ENCODE results near the gene CUEDC1.

The CUEDC1 gene

DNA sequence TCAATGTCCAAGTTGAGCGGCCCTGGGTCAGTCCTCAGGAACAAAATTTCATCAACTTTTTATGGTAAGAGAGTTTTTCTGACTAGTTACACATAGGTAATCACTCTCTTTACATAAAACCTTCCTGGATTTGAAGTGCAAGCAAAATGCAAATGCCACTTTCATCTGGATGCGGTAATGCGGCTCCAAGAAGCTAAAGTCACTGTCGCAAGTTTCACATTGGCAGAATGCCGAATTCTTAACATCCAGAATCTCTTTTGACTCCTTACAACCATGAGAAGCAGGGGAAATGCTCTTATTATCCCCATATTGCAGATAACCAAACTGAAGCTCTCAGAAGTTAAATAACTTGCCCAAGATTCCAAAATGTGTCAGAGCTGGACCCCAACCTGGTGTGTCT lies 135.3 kb downstream of the CUEDC1 start:
- Histone ChIP-seq H3F3A (ENCODE audit: insufficient read depth, low read length) (no peaks in the 10 kb centered on the region), H3K4me1 (ENCODE audit: low read length) (no peaks in the 10 kb centered on the region), H3K36me3 (replicated peaks; ENCODE audit: insufficient read depth, low read length) (no peaks in the 10 kb centered on the region), H3K9me3 (replicated peaks; ENCODE audit: insufficient read depth, low read length) (no peaks in the 10 kb centered on the region), H3K4me3 (ENCODE audit: low read length) (no peak overlapping the region), H4K20me1 (ENCODE audit: insufficient read depth, low read length) (no peaks in the 10 kb centered on the region), H3K9ac (ENCODE audit: low read length) (no peak overlapping the region), H2AFZ (ENCODE audit: low read length) (no peak overlapping the region), H3K4me2 (ENCODE audit: low read depth, low read length) (no peak overlapping the region), H3K27me3 (replicated peaks; ENCODE audit: insufficient read depth, low read length) (no peaks in the 10 kb centered on the region), H3K27ac (ENCODE audit: low read length) (no peak overlapping the region), H3K9me2 (replicated peaks; ENCODE audit: insufficient read depth, low read length) (no peaks in the 10 kb centered on the region), H3K79me2 (ENCODE audit: low read length) (no peaks in the 10 kb centered on the region)
- TF ChIP-seq EZH2 (optimal IDR thresholded peaks at IDR 0.05; ENCODE audit: low read depth, low read length), result no peak
- TF ChIP-seq, protein P1, sequence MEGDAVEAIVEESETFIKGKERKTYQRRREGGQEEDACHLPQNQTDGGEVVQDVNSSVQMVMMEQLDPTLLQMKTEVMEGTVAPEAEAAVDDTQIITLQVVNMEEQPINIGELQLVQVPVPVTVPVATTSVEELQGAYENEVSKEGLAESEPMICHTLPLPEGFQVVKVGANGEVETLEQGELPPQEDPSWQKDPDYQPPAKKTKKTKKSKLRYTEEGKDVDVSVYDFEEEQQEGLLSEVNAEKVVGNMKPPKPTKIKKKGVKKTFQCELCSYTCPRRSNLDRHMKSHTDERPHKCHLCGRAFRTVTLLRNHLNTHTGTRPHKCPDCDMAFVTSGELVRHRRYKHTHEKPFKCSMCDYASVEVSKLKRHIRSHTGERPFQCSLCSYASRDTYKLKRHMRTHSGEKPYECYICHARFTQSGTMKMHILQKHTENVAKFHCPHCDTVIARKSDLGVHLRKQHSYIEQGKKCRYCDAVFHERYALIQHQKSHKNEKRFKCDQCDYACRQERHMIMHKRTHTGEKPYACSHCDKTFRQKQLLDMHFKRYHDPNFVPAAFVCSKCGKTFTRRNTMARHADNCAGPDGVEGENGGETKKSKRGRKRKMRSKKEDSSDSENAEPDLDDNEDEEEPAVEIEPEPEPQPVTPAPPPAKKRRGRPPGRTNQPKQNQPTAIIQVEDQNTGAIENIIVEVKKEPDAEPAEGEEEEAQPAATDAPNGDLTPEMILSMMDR (IDR thresholded peaks at IDR 0.05; ENCODE audit: low read length), result no peak
- TF ChIP-seq EZH2phosphoT487 (IDR thresholded peaks at IDR 0.05; ENCODE audit: low read length), result no peak
- no peak for DNase-seq

DNA sequence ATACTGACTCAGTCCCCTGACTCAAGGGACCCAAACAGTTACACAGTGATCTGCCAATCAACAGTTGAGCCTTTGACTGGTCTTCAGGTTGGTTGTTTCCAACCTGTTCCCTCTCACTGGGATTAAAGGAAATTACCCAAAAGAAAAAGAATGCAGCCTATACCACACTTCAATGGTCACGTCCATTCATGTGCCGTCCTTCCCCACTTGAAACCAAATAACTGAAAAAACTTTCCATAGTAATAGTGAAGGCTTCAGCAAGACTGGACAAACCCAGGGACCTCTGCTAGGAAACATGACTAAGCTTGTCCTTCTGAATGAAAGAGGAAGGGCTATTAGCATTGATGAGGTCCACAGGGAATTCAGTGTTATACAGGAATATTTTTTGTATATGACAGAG lies 135.9 kb downstream of the CUEDC1 start:
- Histone ChIP-seq H3K9me3 (replicated peaks; ENCODE audit: insufficient read depth, low read length) (no peaks in the 10 kb centered on the region), H3K4me2 (ENCODE audit: low read depth, low read length) (no peak overlapping the region), H3K4me1 (ENCODE audit: low read length) (no peaks in the 10 kb centered on the region), H3K27ac (ENCODE audit: low read length) (no peak overlapping the region), H3K9me2 (replicated peaks; ENCODE audit: insufficient read depth, low read length) (no peaks in the 10 kb centered on the region), H3K9ac (ENCODE audit: low read length) (no peak overlapping the region), H2AFZ (ENCODE audit: low read length) (no peak overlapping the region), H3F3A (ENCODE audit: insufficient read depth, low read length) (no peaks in the 10 kb centered on the region), H3K4me3 (ENCODE audit: low read length) (no peak overlapping the region), H3K79me2 (ENCODE audit: low read length) (no peaks in the 10 kb centered on the region), H3K36me3 (replicated peaks; ENCODE audit: insufficient read depth, low read length) (no peaks in the 10 kb centered on the region), H4K20me1 (ENCODE audit: insufficient read depth, low read length) (no peaks in the 10 kb centered on the region), H3K27me3 (replicated peaks; ENCODE audit: insufficient read depth, low read length) (no peaks in the 10 kb centered on the region)
- no peak for DNase-seq
- TF ChIP-seq EZH2phosphoT487 (IDR thresholded peaks at IDR 0.05; ENCODE audit: low read length), result no peak
- TF ChIP-seq, protein P1 (IDR thresholded peaks at IDR 0.05; ENCODE audit: low read length), result no peak

DNA sequence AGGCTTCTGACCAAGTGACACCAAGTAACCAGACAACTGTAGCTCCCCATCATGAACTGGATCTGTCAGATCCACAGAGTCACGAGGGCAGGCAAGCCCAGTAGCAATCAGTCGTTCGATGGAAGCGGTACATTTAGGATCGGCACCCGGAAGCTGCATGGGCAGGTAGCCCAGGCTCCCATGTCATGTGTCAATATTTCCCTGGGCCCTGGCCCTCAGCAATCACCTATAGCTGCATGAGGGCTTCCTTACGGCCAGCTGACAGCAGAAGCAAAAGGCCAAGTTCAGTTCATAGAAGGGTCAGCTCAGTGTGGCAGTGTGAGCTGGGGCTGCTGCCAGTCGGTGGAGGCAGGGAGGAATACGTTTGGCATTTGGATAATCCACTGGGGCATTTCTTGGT lies 137.1 kb downstream of the CUEDC1 start:
- Histone ChIP-seq H3K4me1 (ENCODE audit: low read length) (no peaks in the 10 kb centered on the region), H3K79me2 (ENCODE audit: low read length) (no peaks in the 10 kb centered on the region), H3K27ac (ENCODE audit: low read length) (no peak overlapping the region), H2AFZ (ENCODE audit: low read length) (no peak overlapping the region), H4K20me1 (ENCODE audit: insufficient read depth, low read length) (no peaks in the 10 kb centered on the region), H3K9me3 (replicated peaks; ENCODE audit: insufficient read depth, low read length) (no peaks in the 10 kb centered on the region), H3K9ac (ENCODE audit: low read length) (no peak overlapping the region), H3K36me3 (replicated peaks; ENCODE audit: insufficient read depth, low read length) (no peaks in the 10 kb centered on the region), H3K27me3 (replicated peaks; ENCODE audit: insufficient read depth, low read length) (no peaks in the 10 kb centered on the region), H3F3A (ENCODE audit: insufficient read depth, low read length) (no peaks in the 10 kb centered on the region), H3K9me2 (replicated peaks; ENCODE audit: insufficient read depth, low read length) (no peaks in the 10 kb centered on the region), H3K4me2 (ENCODE audit: low read depth, low read length) (no peak overlapping the region), H3K4me3 (ENCODE audit: low read length) (no peak overlapping the region)
- TF ChIP-seq EZH2 (optimal IDR thresholded peaks at IDR 0.05; ENCODE audit: low read depth, low read length) (no peak), EZH2phosphoT487 (IDR thresholded peaks at IDR 0.05; ENCODE audit: low read length) (no peak)
- TF ChIP-seq, protein P1 (IDR thresholded peaks at IDR 0.05; ENCODE audit: low read length), result no peak
- DNase-seq, result no peak

Measured in MM.1S (cell line).